ENCODE measurements around the gene MDGA2. TPM values are rescaled to one million over a fixed set of nuclear protein-coding genes. Genes with fewer than 3 reads are reported as not detected.

Gene MDGA2
- total and polyA plus RNA-seq, 2 of the 4 experiments (the other 2 are of a cell fraction), result 0.02 TPM; not detected in 1

DNA sequence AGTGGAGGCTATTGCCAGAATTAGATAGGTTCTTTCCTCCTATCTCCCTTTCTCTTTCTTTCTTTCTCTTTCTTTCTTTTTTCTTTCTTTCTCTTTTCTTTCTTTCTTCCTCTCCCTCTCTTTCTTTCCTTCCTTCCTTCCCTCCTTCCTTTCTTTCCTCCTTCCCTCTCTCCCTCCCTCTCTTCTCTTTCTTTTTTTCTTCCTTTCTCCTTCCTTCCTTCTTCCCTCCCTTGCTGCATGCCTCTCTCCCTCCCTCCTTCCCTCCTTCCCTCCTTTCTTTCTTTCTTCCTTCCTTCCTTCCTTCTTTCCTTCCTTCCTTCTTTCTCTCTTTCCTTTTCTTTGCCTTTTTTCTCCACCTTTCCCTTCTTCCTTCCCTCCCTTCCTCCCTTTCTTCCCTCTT is 16.4 kb upstream of the MDGA2 start:
- H4K20me1 ChIP-seq (ENCODE audit: insufficient read depth, low read length), result no peaks in the 10 kb centered on the region
- no peak overlapping the region for H3K18ac ChIP-seq (ENCODE audit: low read depth, low read length)
- H3K79me1 ChIP-seq (ENCODE audit: low read depth in 1 of 2, low read length in 2 of 2), result no peaks in the 10 kb centered on the region
- H2AK5ac ChIP-seq (ENCODE audit: low read depth, low read length), result no peak overlapping the region
- H3K9me3 ChIP-seq (ENCODE audit: control insufficient read depth, insufficient read depth, low read length), result peaks cover 4% of the 10 kb centered on the region
- no peak overlapping the region for H4K8ac ChIP-seq (ENCODE audit: low read depth in 2 of 2, low read length in 2 of 2)
- no peak overlapping the region for H2AFZ ChIP-seq (replicated peaks; ENCODE audit: low read length, poor library complexity)
- H3K4me3 ChIP-seq (ENCODE audit: insufficient read depth, low read depth, low read length), result no peak overlapping the region
- ATAC-seq (ENCODE audit: low read depth), result no peak
- no peaks in the 10 kb centered on the region for H3K36me3 ChIP-seq (ENCODE audit: control insufficient read depth, insufficient read depth, low read length)
- no peaks in the 10 kb centered on the region for H3K27me3 ChIP-seq (ENCODE audit: control insufficient read depth, insufficient read depth, low read length)
- dilution Hi-C loops (cut with HindIII; ENCODE audit: low sequenced_read_pairs, unreplicated experiment) (no loop called here), in situ Hi-C loops (cut with MboI; ENCODE audit: low sequenced_read_pairs) (no loop called here), intact Hi-C loops (cut with micrococcal nuclease) (no loop called here)
- ChIA-PET POLR2A (ENCODE audit: unreplicated experiment) (no interaction called here), CTCF (no interaction called here)
- H2BK20ac ChIP-seq (ENCODE audit: low read depth, low read length), result no peak overlapping the region
- no peak overlapping the region for H3K27ac ChIP-seq (ENCODE audit: insufficient read depth, low read length)
- H3K14ac ChIP-seq (replicated peaks; ENCODE audit: low read depth, low read length), result no peak overlapping the region
- H4K91ac ChIP-seq (ENCODE audit: insufficient read depth, low read depth, low read length), result no peak overlapping the region
- no peak overlapping the region for H2BK120ac ChIP-seq (ENCODE audit: low read depth, low read length)
- H3K9ac ChIP-seq (ENCODE audit: low read depth, low read length), result no peak overlapping the region
- H3K23ac ChIP-seq (ENCODE audit: low read depth, low read length), result no peak overlapping the region
- no peak for TF ChIP-seq MAFK (IDR thresholded peaks at IDR 0.05; ENCODE audit: low read depth, low read length)
- TF ChIP-seq SMC3 (IDR thresholded peaks at IDR 0.05; ENCODE audit: low read depth, low read length), result no peak
- TF ChIP-seq FOS (IDR thresholded peaks at IDR 0.05; ENCODE audit: low read depth, low read length), result no peak
- TF ChIP-seq CTCF (conservative IDR thresholded peaks at IDR 0.05; ENCODE audit: low read depth, low read length), result no peak
- no peak for TF ChIP-seq USF2 (IDR thresholded peaks at IDR 0.05; ENCODE audit: low read depth, low read length)
- no peak for TF ChIP-seq NFE2L2 (IDR thresholded peaks at IDR 0.05; ENCODE audit: low read depth, low read length)
- no peak for TF ChIP-seq BHLHE40 (IDR thresholded peaks at IDR 0.05; ENCODE audit: low read depth, low read length)
- H2AK9ac ChIP-seq (replicated peaks; ENCODE audit: low read depth, low read length, poor library complexity), result no peak overlapping the region
- no peak overlapping the region for H3K4ac ChIP-seq (ENCODE audit: low read depth, low read length)
- no peak overlapping the region for H4K5ac ChIP-seq (ENCODE audit: low read depth, low read length)
- no peak overlapping the region for H3K56ac ChIP-seq (ENCODE audit: extremely low read depth, insufficient read depth, low read length)
- no peak for DNase-seq
- no peak overlapping the region for H2BK15ac ChIP-seq (ENCODE audit: low read depth, low read length)
- no peaks in the 10 kb centered on the region for H3K9me1 ChIP-seq (ENCODE audit: insufficient read depth, low read length)
- no TSS peak for BruUV-seq (replicated peaks)
- H3K4me1 ChIP-seq (ENCODE audit: control insufficient read depth, insufficient read depth, low read length), result no peaks in the 10 kb centered on the region
- no peak overlapping the region for H2BK5ac ChIP-seq (ENCODE audit: low read depth, low read length, poor library complexity, severe bottlenecking)
- no peak overlapping the region for H3K4me2 ChIP-seq (ENCODE audit: low read depth, low read length)

Measured in IMR-90 (cell line).